Naive thymus-derived CD4-positive, alpha-beta T cell (primary cell): ENCODE results near the gene COQ2. TPM values are rescaled to one million over a fixed set of nuclear protein-coding genes. Genes with fewer than 3 reads are reported as not detected.

ENCODE experiments used
- ATAC-seq: fragments of 150-1000 bp; cut with Tn5 transposase; 2 replicates; pipeline ENCODE4 v1.10.0; 2021; ENCODE audit warnings: mild to moderate bottlenecking, moderate library complexity
- CTCF ChIA-PET: fragments of 350-600 bp; sonication (Branson Sonifier 250); formaldehyde crosslinking; loops from one replicate; lab custom pipeline; 2021; ENCODE audit warnings: antibody characterized with exemption; lab: Charles Lee
- POLR2A ChIA-PET: fragments of 350-600 bp; sonication (Branson Sonifier 250); formaldehyde crosslinking; loops from one replicate; lab custom pipeline; 2021; ENCODE audit warnings: antibody characterized with exemption, inconsistent platforms; lab: Charles Lee
- DNase-seq, 9 donors: peaks; one replicate each; pipeline versions ENCODE4 v3.0.0 to v3.0.0-alpha.2; 2020 to 2022; ENCODE audit warnings: mixed read lengths in 1 of 9
- H3K27ac ChIP-seq: one replicate; pipeline ENCODE4 v1.7.0; 2013; ENCODE audit warnings: mild to moderate bottlenecking, low read depth, low read length, moderate library complexity
- H3K27me3 ChIP-seq, 2 donors: one replicate each; pipeline ENCODE4 v1.7.0; 2013; ENCODE audit warnings: low read length in 2 of 2, mild to moderate bottlenecking in 2 of 2, moderate library complexity in 2 of 2; ENCODE audit not compliant: control insufficient read depth in 2 of 2, insufficient read depth in 2 of 2
- H3K36me3 ChIP-seq, 3 experiments: 1 replicate in 2 of 3; 2 replicates in 1 of 3; pipeline ENCODE4 v1.7.0; 2013; ENCODE audit warnings: low read length in 3 of 3, mild to moderate bottlenecking in 3 of 3, moderate library complexity in 1 of 3; ENCODE audit not compliant: insufficient read depth in 3 of 3, control insufficient read depth in 2 of 3
- H3K4me1 ChIP-seq, 2 donors: one replicate each; pipeline ENCODE4 v1.7.0; 2013; ENCODE audit warnings: low read length in 2 of 2, mild to moderate bottlenecking in 2 of 2, moderate library complexity in 1 of 2; ENCODE audit not compliant: control insufficient read depth in 2 of 2, insufficient read depth in 2 of 2
- H3K4me3 ChIP-seq: 2 replicates; pipeline ENCODE4 v1.7.0; 2013; ENCODE audit warnings: mild to moderate bottlenecking, low read length
- H3K9me3 ChIP-seq, 3 experiments: 1 replicate in 2 of 3; 2 replicates in 1 of 3; pipeline ENCODE4 v1.7.0; 2013; ENCODE audit warnings: low read length in 3 of 3; ENCODE audit not compliant: control insufficient read depth in 2 of 3
- H3K27ac Mint-ChIP-seq, 9 donors: one replicate each; pipeline ENCODE4 v1.8.0; 2020 to 2022; ENCODE audit warnings: mixed read lengths in 9 of 9, mild to moderate bottlenecking in 8 of 9, moderate library complexity in 5 of 9, inconsistent platforms in 2 of 9
- H3K27me3 Mint-ChIP-seq, 5 donors: one replicate each; pipeline ENCODE4 v1.8.0; 2021 to 2022; ENCODE audit warnings: mixed read lengths in 5 of 5, mild to moderate bottlenecking in 1 of 5
- H3K36me3 Mint-ChIP-seq, 5 donors: one replicate each; pipeline ENCODE4 v1.8.0; 2020 to 2022; ENCODE audit warnings: mixed read lengths in 5 of 5, mild to moderate bottlenecking in 3 of 5, inconsistent platforms in 1 of 5
- H3K4me1 Mint-ChIP-seq, 7 donors: one replicate each; pipeline ENCODE4 v1.8.0; 2020 to 2022; ENCODE audit warnings: mixed read lengths in 7 of 7, mild to moderate bottlenecking in 3 of 7, inconsistent platforms in 1 of 7
- H3K4me3 Mint-ChIP-seq, 10 donors: one replicate each; pipeline ENCODE4 v1.8.0; 2020 to 2022; ENCODE audit warnings: mild to moderate bottlenecking in 10 of 10, mixed read lengths in 10 of 10, moderate library complexity in 6 of 10, inconsistent platforms in 2 of 10
- H3K9me3 Mint-ChIP-seq, 11 donors: one replicate each; pipeline ENCODE4 v1.8.0; 2020 to 2022; ENCODE audit warnings: mixed read lengths in 11 of 11, mild to moderate bottlenecking in 4 of 11, inconsistent platforms in 1 of 11, moderate library complexity in 1 of 11
- intact Hi-C, 2 donors: fragments of 100-400 bp; cut with micrococcal nuclease; formaldehyde crosslinking; loops; one replicate each; pipeline ENCODE4 v1.15.1; 2023
- polyA plus RNA-seq, 2 donors: library from polyadenylated mRNA; unstranded; fragments of 300-500 nt; fragmentation: Illumina TruSeq; gene quantifications; one replicate each; pipeline ENCODE4 v1.2.3, GENCODE V29; 2021
- total RNA-seq, 6 experiments: library from RNA in 5 of 6; stranded (reverse) in 5 of 6; gene quantifications; 1 replicate in 5 of 6; 2 replicates in 1 of 6; pipeline ENCODE4 v1.2.3 and lab custom pipeline; 2021 to 2026

Gene COQ2
- total and polyA plus RNA-seq, 7 experiments from 2014 or later = 3.6 to 12.7 (median 7.6) TPM

DNA sequence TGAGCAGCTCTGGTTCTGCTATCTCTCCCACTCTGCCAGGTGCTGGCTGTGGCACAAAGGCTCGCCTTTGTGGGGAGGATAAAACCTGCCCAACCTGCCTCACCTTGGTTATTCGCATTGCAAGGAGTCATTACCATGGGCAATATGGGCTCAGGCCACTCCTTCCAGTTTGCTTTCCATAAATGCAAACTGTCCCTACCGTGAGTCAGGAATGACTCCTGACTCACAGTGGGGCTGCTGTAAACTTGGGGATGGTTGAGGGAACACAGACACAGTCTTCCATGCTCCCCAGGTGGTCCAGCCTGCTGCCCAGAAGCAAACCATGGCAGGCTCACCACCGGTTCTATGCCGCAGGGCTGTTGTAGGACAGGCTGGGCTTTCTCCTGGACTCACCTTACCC lies 36.1 kb downstream of the COQ2 start:
- CTCF ChIA-PET = interaction anchor here (0.6 to 1.6 kb wide), 3 partner anchors 138 to 177 kb away, joined by 3 to 7 read pairs (median 4); no protein-coding TSS in a partner anchor

GRCh38 chr4:83247415-83248357 lies 36.9 kb downstream of the COQ2 start:
- H3K4me3 Mint-ChIP-seq = no peak overlapping the region
- H3K27ac Mint-ChIP-seq = no peak overlapping the region
- ATAC-seq (no peak), DNase-seq (no peak)
- H3K9me3 ChIP-seq = no peaks in the 10 kb centered on the region
- H3K27me3 Mint-ChIP-seq = peaks cover 0 to 46% (median 0%) of the 10 kb centered on the region in 5 donors
- H3K4me1 Mint-ChIP-seq = peaks cover 19 to 51% (median 28%) of the 10 kb centered on the region in 7 donors
- H3K4me1 ChIP-seq = peaks cover 7 to 11% of the 10 kb centered on the region in 2 donors
- H3K27ac ChIP-seq = no peak overlapping the region
- H3K36me3 ChIP-seq = no peaks in the 10 kb centered on the region
- intact Hi-C loops = no loop called here
- CTCF ChIA-PET = interaction anchor here (0.6 to 1.6 kb wide), 3 partner anchors 137 to 176 kb away, joined by 3 to 7 read pairs (median 4); no protein-coding TSS in a partner anchor
- H3K27me3 ChIP-seq = no peaks in the 10 kb centered on the region
- H3K36me3 Mint-ChIP-seq = peaks cover 0 to 55% (median 5%) of the 10 kb centered on the region in 5 donors
- peaks cover 0 to 16% (median 0%) of the 10 kb centered on the region in 11 donors for H3K9me3 Mint-ChIP-seq
- POLR2A ChIA-PET = interaction anchor here (1.1 kb wide), 1 partner anchor 173 kb away, joined by 3 read pairs; no protein-coding TSS in a partner anchor
- no peak overlapping the region for H3K4me3 ChIP-seq

More for the DNA sequence above, 36.1 kb downstream of the COQ2 start:
- peaks cover 0 to 15% (median 0%) of the 10 kb centered on the region in 11 donors for H3K9me3 Mint-ChIP-seq
- H3K4me1 ChIP-seq = peaks cover 10 to 12% of the 10 kb centered on the region in 2 donors
- H3K4me3 ChIP-seq = no peak overlapping the region
- no peaks in the 10 kb centered on the region for H3K9me3 ChIP-seq
- H3K27ac ChIP-seq = no peak overlapping the region
- intact Hi-C loops = no loop called here
- no peak overlapping the region for H3K27ac Mint-ChIP-seq
- peaks cover 0 to 38% (median 0%) of the 10 kb centered on the region in 5 donors for H3K27me3 Mint-ChIP-seq
- DNase-seq (no peak), ATAC-seq (no peak)
- H3K36me3 ChIP-seq = no peaks in the 10 kb centered on the region
- H3K27me3 ChIP-seq = no peaks in the 10 kb centered on the region
- peaks cover 20 to 51% (median 28%) of the 10 kb centered on the region in 7 donors for H3K4me1 Mint-ChIP-seq
- POLR2A ChIA-PET = interaction anchor here (0.7 to 1.1 kb wide), 2 partner anchors 174 to 325 kb away, joined by 3 to 5 read pairs; no protein-coding TSS in a partner anchor
- H3K4me3 Mint-ChIP-seq = no peak overlapping the region
- peaks cover 0 to 47% (median 5%) of the 10 kb centered on the region in 5 donors for H3K36me3 Mint-ChIP-seq

GRCh38 chr4:83241132-83241531 lies 43.5 kb downstream of the COQ2 start:
- ATAC-seq = peak; percentile 40
- Histone ChIP-seq H3K4me1 (peaks cover 9 to 17% of the 10 kb centered on the region in 2 donors), H3K9me3 (no peaks in the 10 kb centered on the region), H3K27ac (no peak overlapping the region), H3K4me3 (no peak overlapping the region), H3K27me3 (no peaks in the 10 kb centered on the region), H3K36me3 (no peaks in the 10 kb centered on the region)
- H3K4me1 Mint-ChIP-seq = peaks cover 21 to 61% (median 53%) of the 10 kb centered on the region in 7 donors
- H3K27ac Mint-ChIP-seq = peak overlapping the region in 8 of 9 donors; percentile 70 to 93 (median 80)
- peak overlapping the region in 8 of 10 donors; percentile 18 to 68 (median 50) for H3K4me3 Mint-ChIP-seq
- H3K36me3 Mint-ChIP-seq = peaks cover 0 to 61% (median 8%) of the 10 kb centered on the region in 5 donors
- DNase-seq = peak in 5 of 9 donors; percentile 12 to 58 (median 40)
- peaks cover 0 to 73% (median 0%) of the 10 kb centered on the region in 5 donors for H3K27me3 Mint-ChIP-seq
- peaks cover 0 to 16% (median 0%) of the 10 kb centered on the region in 11 donors for H3K9me3 Mint-ChIP-seq
- POLR2A ChIA-PET = interaction anchor here (0.6 to 1.4 kb wide), 4 partner anchors 10 to 54 kb away, joined by 3 to 9 read pairs (median 4); no protein-coding TSS in a partner anchor
- CTCF ChIA-PET = no interaction called here
- intact Hi-C loops = loop anchor here in 1 of 2 donors (1.0 kb wide), 2 partner anchors 9 to 24 kb away; no protein-coding TSS in a partner anchor

- Mint-ChIP-seq H3K27ac (peak overlapping the region in 7 of 9 donors; percentile 17 to 83 (median 69)), H3K4me1 (peaks cover 28 to 65% (median 56%) of the 10 kb centered on the region in 7 donors), H3K36me3 (peaks cover 0 to 60% (median 8%) of the 10 kb centered on the region in 5 donors), H3K9me3 (peaks cover 0 to 12% (median 0%) of the 10 kb centered on the region in 11 donors), H3K27me3 (peaks cover 0 to 73% (median 0%) of the 10 kb centered on the region in 5 donors), H3K4me3 (peak overlapping the region in 5 of 10 donors; percentile 3 to 47 (median 8))
- ChIA-PET CTCF (no interaction called here), POLR2A (interaction anchor here (1.4 kb wide), 1 partner anchor 11 kb away, joined by 3 read pairs; no protein-coding TSS in a partner anchor)
- no peak for DNase-seq
- Histone ChIP-seq H3K4me3 (no peak overlapping the region), H3K4me1 (peaks cover 16 to 24% of the 10 kb centered on the region in 2 donors), H3K36me3 (no peaks in the 10 kb centered on the region), H3K9me3 (no peaks in the 10 kb centered on the region), H3K27ac (no peak overlapping the region), H3K27me3 (no peaks in the 10 kb centered on the region)
- intact Hi-C loops = no loop called here
- ATAC-seq = peak; percentile 66
These were observed 44.2 kb downstream of the COQ2 start for GRCh38 chr4:83240379-83240875.

DNA sequence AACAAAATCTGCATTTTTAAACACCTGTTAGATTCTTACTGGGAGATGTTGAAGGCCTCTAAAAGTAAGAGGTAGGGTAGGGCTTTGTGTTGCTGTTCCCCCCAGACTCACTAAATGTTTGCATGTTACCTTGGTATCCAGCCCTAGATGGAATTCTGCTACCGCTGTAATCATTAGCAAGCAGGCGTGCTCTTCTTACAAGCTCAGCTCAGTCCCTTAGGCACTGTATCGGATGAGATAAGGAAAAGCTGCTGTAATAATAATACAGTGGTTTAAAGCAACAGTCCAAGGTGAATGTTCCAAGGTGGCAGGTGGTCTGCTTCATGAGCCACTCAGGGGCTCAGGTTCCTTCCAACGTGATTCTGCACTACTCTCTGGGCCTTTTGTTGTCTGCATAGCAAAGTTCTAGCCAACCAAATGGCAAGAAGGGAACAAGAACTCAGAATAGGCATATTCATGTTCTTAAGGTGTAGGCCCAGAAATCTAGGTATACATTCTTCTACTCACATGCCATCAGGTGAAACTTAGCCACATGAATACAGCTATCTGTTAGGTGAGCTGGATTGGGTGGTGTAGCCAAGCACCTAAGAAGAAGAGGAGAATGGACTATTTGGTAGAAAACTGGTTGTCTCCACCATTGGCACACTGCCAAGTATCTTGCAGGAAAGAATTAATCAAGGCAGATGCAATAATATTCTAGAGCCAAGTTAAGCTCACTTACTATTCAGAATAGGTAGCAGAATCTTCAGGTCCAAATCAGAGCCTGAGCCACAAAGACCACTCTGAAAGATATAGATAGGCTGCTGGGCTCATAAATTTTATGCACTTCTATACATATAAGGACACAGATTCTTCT lies 46.0 kb downstream of the COQ2 start:
- CTCF ChIA-PET = interaction anchor here (1.0 to 1.9 kb wide), 3 partner anchors 11 to 21 kb away, joined by 4 to 6 read pairs (median 5); no protein-coding TSS in a partner anchor
- peaks cover 0 to 63% (median 0%) of the 10 kb centered on the region in 5 donors for H3K27me3 Mint-ChIP-seq
- H3K4me3 Mint-ChIP-seq = no peak overlapping the region
- intact Hi-C loops = loop anchor here in 1 of 2 donors (10.0 kb wide), 1 partner anchor 1764 kb away; the partner anchor contains the start of gene RASGEF1B
- Histone ChIP-seq H3K4me1 (peaks cover 22 to 28% of the 10 kb centered on the region in 2 donors), H3K9me3 (no peaks in the 10 kb centered on the region), H3K27me3 (no peaks in the 10 kb centered on the region), H3K27ac (no peak overlapping the region), H3K4me3 (no peak overlapping the region), H3K36me3 (no peaks in the 10 kb centered on the region)
- DNase-seq (no peak), ATAC-seq (no peak)
- peaks cover 0 to 53% (median 3%) of the 10 kb centered on the region in 5 donors for H3K36me3 Mint-ChIP-seq
- H3K9me3 Mint-ChIP-seq = peaks cover 0 to 4% (median 0%) of the 10 kb centered on the region in 11 donors
- H3K27ac Mint-ChIP-seq = peak overlapping the region in 2 of 9 donors; percentile 32 to 43
- POLR2A ChIA-PET = interaction anchor here (0.6 to 1.4 kb wide), 6 partner anchors 21 to 49 kb away, joined by 3 to 5 read pairs (median 4); no protein-coding TSS in a partner anchor
- peaks cover 40 to 73% (median 66%) of the 10 kb centered on the region in 7 donors for H3K4me1 Mint-ChIP-seq
